Gastroesophageal sphincter (tissue), 4 donors: ENCODE measurements around the gene SCG3. TPM values are rescaled to one million over a fixed set of nuclear protein-coding genes. Genes with fewer than 3 reads are reported as not detected.

Source experiments
- ATAC-seq: fragments of 150-250 bp; one replicate; pipeline ENCODE4 v1.9.1; 2016; ENCODE audit warnings: mild to moderate bottlenecking, moderate library complexity
- H3K27ac ChIP-seq, 4 donors: fragments of 200-600 bp; sonication (generic) in 3 of 4; 1 replicate in 3 of 4; 2 replicates in 1 of 4; pipeline ENCODE4 v1.5.1; 2016 to 2019
- H3K27me3 ChIP-seq: fragments of 200-600 bp; sonication (generic); one replicate; pipeline ENCODE4 v1.5.1; 2019
- H3K36me3 ChIP-seq, 2 donors: fragments of 200-600 bp; sonication (generic); one replicate each; pipeline ENCODE4 v1.5.1; 2019; ENCODE audit warnings: control low read depth in 1 of 2
- H3K4me1 ChIP-seq, 3 donors: fragments of 200-600 bp; sonication (generic); 1 replicate in 2 of 3; 2 replicates in 1 of 3; pipeline ENCODE4 v1.5.1; 2016 to 2019; ENCODE audit warnings: control low read depth in 2 of 3
- H3K4me3 ChIP-seq, 2 donors: fragments of 200-600 bp; sonication (generic); one replicate each; pipeline ENCODE4 v1.5.1; 2019; ENCODE audit warnings: mild to moderate bottlenecking in 1 of 2, moderate library complexity in 1 of 2
- H3K9me3 ChIP-seq, 3 donors: fragments of 200-600 bp; sonication (generic); one replicate each; pipeline ENCODE4 v1.5.1; 2017 to 2019; ENCODE audit warnings: control low read depth in 2 of 3
- CTCF ChIP-seq, 4 experiments: fragments of 200-600 bp in 2 of 4; fragments of 450-650 bp in 2 of 4; sonication (generic) in 1 of 4; IDR thresholded peaks; one replicate each; pipeline ENCODE4 v1.5.1; 2017 to 2019; ENCODE audit warnings: antibody characterized with exemption in 4 of 4, mild to moderate bottlenecking in 2 of 4, moderate library complexity in 2 of 4
- EP300 ChIP-seq: sonication (generic); formaldehyde crosslinking; IDR thresholded peaks from one replicate; pipeline ENCODE4 v1.6.1; 2017; ENCODE audit warnings: antibody characterized with exemption, mild to moderate bottlenecking
- POLR2A ChIP-seq, 2 donors: fragments of 450-650 bp; IDR thresholded peaks; one replicate each; pipeline ENCODE4 v1.6.1; 2017; ENCODE audit warnings: antibody characterized with exemption in 2 of 2, mild to moderate bottlenecking in 2 of 2, moderate library complexity in 1 of 2
- POLR2AphosphoS5 ChIP-seq: sonication (generic); formaldehyde crosslinking; IDR thresholded peaks from one replicate; pipeline ENCODE4 v1.6.1; 2017; ENCODE audit warnings: antibody characterized with exemption
- WGBS, 2 donors: methylation state at CpG; one replicate each; pipeline ENCODE4 v1.1.5; 2018; ENCODE audit warnings: low coverage in 1 of 2; 5-methylcytosine and 5-hydroxymethylcytosine counted together
- total RNA-seq, 4 donors: library from RNA; depleted of rRNA; stranded (reverse); fragments of >200 nt; gene quantifications; one replicate each; pipeline ENCODE4 v1.1.0, GENCODE V29; 2016

SCG3 gene
- total RNA-seq, 4 donors from 2014 or later, result 0.31 to 0.54 (median 0.54) TPM; not detected in 1

GRCh38 chr15:51718746-51719145 is 37.4 kb downstream of the SCG3 start:
- Histone ChIP-seq H3K9me3 (no peaks in the 10 kb centered on the region), H3K27me3 (no peaks in the 10 kb centered on the region), H3K4me1 (peaks cover 0 to 7% (median 0%) of the 10 kb centered on the region in 3 donors), H3K27ac (no peak overlapping the region), H3K4me3 (no peak overlapping the region), H3K36me3 (peaks cover 0 to 32% of the 10 kb centered on the region in 2 donors)
- no peak for ATAC-seq
- WGBS, 2 donors, result 54% methylated on average over 3 of the region's 3 CpGs; no CpG with 5 or more reads in 1 of the 2 donors
- no peak for TF ChIP-seq EP300
- TF ChIP-seq POLR2A (IDR thresholded peaks at IDR 0.05), result no peak
- no peak for TF ChIP-seq CTCF (IDR thresholded peaks at IDR 0.05)
- TF ChIP-seq POLR2AphosphoS5, result no peak

GRCh38 chr15:51720201-51720995 is 39.1 kb downstream of the SCG3 start:
- no peaks in the 10 kb centered on the region for H3K9me3 ChIP-seq
- 80 to 86% methylated on average over 7 to 8 of the region's 8 CpGs for WGBS, 2 donors
- H3K27ac ChIP-seq, result peak overlapping the region in 1 of 4 donors; percentile 14
- H3K36me3 ChIP-seq, result peaks cover 0 to 40% of the 10 kb centered on the region in 2 donors
- no peak overlapping the region for H3K4me3 ChIP-seq
- no peak for TF ChIP-seq POLR2AphosphoS5
- no peak for TF ChIP-seq POLR2A (IDR thresholded peaks at IDR 0.05)
- no peak for TF ChIP-seq EP300
- TF ChIP-seq CTCF (IDR thresholded peaks at IDR 0.05), result no peak
- H3K27me3 ChIP-seq, result no peaks in the 10 kb centered on the region
- ATAC-seq, result no peak
- H3K4me1 ChIP-seq, result peaks cover 0 to 22% (median 0%) of the 10 kb centered on the region in 3 donors

- H3K27ac ChIP-seq, result peak overlapping the region in 1 of 4 donors; percentile 14
- no peak overlapping the region for H3K4me3 ChIP-seq
- H3K4me1 ChIP-seq, result peaks cover 0 to 31% (median 3%) of the 10 kb centered on the region in 3 donors
- TF ChIP-seq EP300 (no peak), POLR2A (IDR thresholded peaks at IDR 0.05) (no peak), CTCF (IDR thresholded peaks at IDR 0.05) (no peak), POLR2AphosphoS5 (no peak)
- 65 to 67% methylated on average over 5 of the region's 5 CpGs for WGBS, 2 donors
- H3K27me3 ChIP-seq, result no peaks in the 10 kb centered on the region
- ATAC-seq, result no peak
- no peaks in the 10 kb centered on the region for H3K9me3 ChIP-seq
- peaks cover 0 to 40% of the 10 kb centered on the region in 2 donors for H3K36me3 ChIP-seq
Observed at GRCh38 chr15:51721199-51721960, 40.1 kb downstream of the SCG3 start.

- Histone ChIP-seq H3K4me3 (no peak overlapping the region), H3K4me1 (peaks cover 5 to 43% (median 10%) of the 10 kb centered on the region in 3 donors), H3K27me3 (no peaks in the 10 kb centered on the region), H3K27ac (no peak overlapping the region), H3K9me3 (no peaks in the 10 kb centered on the region), H3K36me3 (peaks cover 0 to 40% of the 10 kb centered on the region in 2 donors)
- ATAC-seq, result no peak
- WGBS, 2 donors, result 89 to 91% methylated on average over 2 of the region's 2 CpGs
- no peak for TF ChIP-seq CTCF (IDR thresholded peaks at IDR 0.05)
- TF ChIP-seq POLR2A (IDR thresholded peaks at IDR 0.05), result no peak
- no peak for TF ChIP-seq EP300
- TF ChIP-seq POLR2AphosphoS5, result no peak
Observed at GRCh38 chr15:51724199-51724598, 42.9 kb downstream of the SCG3 start.
